HG03565 (cell line): ENCODE data around the gene PRKCZ.
"Not testable (repeated sequence)": the region's sequence is repeated elsewhere in the genome, so short reads cannot be mapped to it uniquely, and the experiment has no call there.

ENCODE experiments used
- ATAC-seq: cut with Tn5 transposase; IDR thresholded peaks from one replicate; pipeline ENCODE4 v1.9.1; 2021; ENCODE audit warnings: mild to moderate bottlenecking, moderate library complexity; ENCODE audit not compliant: unreplicated experiment

PRKCZ gene

DNA sequence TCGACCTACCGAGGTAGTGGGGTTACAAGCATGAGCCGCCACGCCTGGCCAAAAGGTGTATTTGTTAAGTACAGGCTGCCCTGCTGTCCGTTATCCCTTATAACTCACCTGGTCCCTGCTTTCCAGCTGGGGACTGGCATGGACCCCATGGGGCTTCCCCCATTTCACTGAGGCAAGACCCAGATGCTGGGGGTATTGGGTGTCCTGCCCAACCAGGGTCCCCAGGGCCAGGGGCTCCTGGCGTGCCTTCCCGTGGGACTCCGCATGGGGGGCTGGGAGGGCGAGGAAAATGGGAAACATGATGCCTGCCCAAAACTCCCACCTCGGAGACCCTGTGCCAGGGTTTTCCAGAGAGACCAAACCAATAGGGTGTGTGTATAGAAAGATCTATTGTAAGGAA is 79.9 kb downstream of the PRKCZ start:
- ATAC-seq = no peak

DNA sequence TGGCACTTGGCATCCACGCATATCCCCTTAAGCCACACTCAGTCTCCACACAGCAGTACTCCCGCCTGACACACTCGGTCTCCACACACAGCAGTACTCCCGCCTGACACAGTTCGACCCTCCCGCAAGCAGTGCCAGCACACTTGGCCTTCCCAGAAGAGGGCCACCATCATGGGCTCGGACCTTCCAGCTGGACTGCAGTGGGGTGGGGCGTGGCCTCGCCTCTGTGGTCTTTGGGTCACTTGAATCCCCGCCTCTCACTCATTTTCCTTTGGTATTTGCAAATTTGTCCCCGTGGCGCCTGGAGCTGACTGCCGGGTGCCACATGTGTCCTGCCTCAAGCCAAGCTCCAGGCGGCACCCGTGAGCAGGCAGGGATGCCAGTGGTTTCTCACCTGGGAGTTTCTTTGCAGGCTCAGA is 80.7 kb downstream of the PRKCZ start:
- no peak for ATAC-seq

DNA sequence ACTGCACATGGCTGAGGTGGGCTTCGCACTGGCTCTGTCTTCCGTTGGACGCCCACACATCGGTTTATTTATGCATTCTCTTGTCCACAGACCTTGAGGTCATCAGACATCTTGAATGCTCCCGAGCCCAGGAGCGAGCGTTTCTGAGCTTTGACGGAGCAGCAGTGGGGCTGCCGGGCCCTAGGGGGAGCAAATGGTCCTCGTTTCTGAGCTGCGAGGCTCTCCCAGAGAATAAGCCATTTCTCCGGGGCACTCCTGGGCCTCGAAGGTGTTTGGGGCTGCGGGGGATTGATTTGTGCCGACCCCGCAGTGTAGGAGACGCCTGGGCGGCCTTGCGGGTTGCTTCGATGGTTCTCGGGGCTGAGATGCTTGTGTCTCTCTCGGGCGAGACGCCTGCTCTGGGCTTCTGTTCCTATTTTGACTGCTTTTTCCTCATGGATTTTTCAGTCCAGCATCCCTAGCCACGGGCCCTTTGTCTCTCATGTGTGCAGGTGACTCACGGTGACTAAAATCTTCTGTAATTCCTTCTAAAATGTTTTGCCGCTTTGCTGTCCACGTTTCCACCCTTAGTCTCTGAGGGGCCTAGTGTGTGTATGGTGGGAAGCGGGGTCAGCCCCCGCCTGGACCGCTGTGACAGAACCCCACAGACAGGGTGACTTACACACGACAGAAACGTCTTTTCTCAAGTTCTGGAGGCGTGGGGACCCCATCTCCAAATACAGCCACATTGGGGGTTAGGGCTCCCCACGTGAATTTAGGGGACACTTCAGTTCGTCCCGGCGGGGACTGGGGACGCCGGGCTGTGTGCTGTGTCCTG is 82.2 kb downstream of the PRKCZ start:
- no peak for ATAC-seq

GRCh38 chr1:2133039-2133878 is 83.0 kb downstream of the PRKCZ start:
- ATAC-seq = peak; percentile 76

- ATAC-seq = no peak
Measured at GRCh38 chr1:2133879-2134215, 83.6 kb downstream of the PRKCZ start.

DNA sequence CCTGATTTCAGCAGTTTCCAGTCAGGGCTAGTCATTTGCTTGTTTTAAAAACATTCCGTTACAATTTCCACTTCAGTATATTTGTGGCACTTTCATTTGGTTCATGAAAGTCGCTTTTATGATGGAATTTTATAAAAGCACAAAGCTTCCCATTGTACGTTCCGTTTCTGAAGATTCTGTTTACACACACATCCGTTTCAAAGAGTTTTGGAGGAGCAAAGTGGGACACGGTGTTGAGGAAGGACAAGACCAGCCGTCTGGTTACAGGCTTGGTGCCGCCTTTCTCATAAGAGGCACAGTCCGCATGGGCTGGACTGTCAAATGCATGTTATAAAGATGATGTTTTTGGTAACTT is 84.0 kb downstream of the PRKCZ start:
- ATAC-seq = no peak

DNA sequence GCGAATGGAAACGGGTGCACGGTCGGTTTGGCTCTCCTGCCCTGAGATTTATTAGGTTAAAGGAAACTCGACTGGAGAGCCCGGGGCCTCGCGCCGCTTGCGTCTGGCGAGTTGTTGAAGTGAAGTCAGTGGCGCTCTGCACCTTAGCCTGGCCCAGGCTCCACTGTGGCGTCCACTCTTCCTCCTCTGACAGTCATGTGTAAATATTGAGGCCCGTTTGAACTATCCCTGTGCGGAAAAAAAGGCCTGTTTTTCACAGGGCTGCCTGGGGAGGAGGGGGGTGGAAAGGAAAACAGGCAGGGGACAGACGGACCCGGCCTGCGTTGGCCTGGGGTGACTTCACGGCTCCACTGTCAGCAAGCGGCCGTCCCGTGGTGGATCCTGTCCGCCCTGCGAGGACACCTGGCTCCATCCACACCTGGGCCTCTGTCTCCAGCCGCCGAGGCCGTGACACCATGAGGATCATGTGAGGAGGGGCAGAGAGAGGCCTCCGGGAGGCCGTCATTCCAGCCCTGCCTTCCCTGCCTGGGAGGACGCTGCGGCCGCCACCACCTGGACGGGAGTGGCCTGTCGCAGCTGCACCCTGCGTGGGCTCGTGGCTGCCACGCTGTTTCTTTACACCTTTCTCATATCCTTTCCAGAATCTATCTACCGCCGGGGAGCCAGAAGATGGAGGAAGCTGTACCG is 84.6 kb downstream of the PRKCZ start:
- no peak for ATAC-seq

DNA sequence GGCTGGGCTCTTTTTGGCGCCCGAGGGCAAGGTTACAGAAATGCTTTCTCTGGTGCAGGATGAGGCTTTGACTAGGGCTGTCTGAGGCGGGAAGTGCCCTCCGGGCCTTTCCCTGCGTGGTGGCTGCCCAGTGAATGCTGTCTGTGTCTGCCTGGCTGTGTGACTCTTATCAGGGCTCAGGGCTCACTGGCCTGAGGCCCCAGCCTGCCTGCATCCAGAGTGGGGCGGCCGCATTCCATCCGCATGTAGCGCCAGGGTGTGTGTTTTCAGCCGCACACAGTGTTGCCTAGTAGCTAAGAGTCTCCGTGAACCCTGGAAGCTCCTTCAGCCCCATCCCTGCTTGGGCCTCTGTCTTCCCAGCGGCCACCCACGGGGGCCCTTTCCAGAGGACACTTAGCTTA is 85.2 kb downstream of the PRKCZ start:
- no peak for ATAC-seq

- no peak for ATAC-seq
Measured at GRCh38 chr1:2135941-2136340, 85.7 kb downstream of the PRKCZ start.

GRCh38 chr1:2136386-2137235 is 86.4 kb downstream of the PRKCZ start:
- no peak for ATAC-seq

DNA sequence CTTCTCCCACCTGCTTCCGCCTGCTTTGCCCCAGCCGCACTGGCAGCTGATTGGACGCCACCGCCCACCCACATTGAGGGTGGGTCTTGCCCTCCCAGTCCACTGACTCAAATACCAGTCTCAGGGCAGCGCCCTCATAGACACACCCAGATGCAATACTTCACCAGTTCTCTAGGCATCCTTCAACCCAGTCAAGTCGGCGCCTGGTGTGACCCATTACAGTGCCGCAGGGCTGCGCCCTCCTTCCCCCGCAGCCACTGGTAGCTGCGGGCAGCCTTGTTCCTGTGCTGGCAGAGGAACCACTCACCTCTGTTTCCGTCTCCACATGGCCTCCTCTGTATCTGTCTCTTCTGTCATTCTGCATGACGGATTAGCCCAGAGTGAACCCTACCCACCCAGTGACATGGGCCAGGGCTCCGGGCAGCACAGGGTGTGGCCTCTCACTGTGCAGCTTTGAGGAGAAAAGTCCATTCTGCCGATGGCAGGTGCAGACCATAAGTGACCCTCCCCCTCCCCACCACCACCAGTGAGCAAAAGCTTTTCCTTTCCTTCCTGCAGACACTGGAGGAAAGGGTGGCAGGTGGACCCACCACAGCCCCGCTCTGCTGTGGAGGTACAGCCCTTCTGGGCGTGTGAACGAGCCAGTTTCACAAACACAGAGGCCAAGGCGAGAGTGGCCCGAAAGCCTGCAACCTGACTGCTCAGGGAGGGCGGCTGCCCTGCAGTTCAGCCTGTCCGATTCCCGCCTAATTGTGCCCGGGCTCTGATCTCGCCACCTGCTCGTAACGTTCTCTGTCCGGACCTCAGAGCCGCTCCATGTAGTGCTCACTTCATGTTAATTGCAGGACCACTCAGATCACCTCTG is 87.3 kb downstream of the PRKCZ start:
- no peak for ATAC-seq

- ATAC-seq = not testable (repeated sequence)
Measured at GRCh38 chr1:2139156-2139555, 88.9 kb downstream of the PRKCZ start.

- ATAC-seq = no peak
Measured at GRCh38 chr1:2141025-2141424, 90.8 kb downstream of the PRKCZ start.

- no peak for ATAC-seq
Measured at GRCh38 chr1:2143814-2144500, 93.7 kb downstream of the PRKCZ start.

DNA sequence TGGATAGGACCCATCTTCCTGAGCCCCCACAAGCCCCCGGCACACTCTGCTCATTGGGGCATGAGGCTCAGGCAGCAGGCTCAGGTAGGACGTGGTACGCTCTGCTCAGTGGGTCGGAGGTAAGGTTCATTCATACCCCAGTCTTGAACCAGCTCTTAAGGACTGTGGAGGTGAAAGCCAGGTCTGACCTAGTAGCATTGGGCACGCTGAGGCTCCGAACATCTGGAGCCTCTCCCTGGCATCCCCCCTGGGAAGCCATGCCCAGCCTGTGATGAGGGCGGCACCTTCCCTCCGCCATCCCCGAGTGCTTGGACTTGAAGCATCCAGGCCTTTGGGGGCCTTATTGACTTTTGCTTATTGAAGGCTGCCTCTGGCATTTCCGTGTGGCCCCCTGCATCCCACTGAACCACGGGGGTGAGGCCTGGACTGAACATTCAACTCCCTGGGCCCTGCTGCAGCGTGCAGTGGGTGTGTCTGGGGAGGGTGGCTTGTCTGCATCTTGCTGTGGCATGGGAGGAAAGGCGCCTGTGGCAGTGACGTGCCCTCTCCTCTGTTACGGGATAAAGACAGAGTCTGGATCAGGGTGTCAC is 94.4 kb downstream of the PRKCZ start:
- ATAC-seq = no peak

GRCh38 chr1:2145946-2146835 is 96.0 kb downstream of the PRKCZ start:
- no peak for ATAC-seq

GRCh38 chr1:2146836-2147517 is 96.8 kb downstream of the PRKCZ start:
- ATAC-seq = no peak
